K562 (cell line): Measurements from ENCODE around the gene GHRL. TPM values are rescaled to one million over a fixed set of nuclear protein-coding genes. Genes with fewer than 3 reads are reported as not detected.

Source experiments
- ATF4 ChIP-seq: fragments of 450-650 bp; formaldehyde crosslinking; IDR thresholded peaks from 2 replicates; pipeline ENCODE4 v1.4.0; 2022; ENCODE audit warnings: mild to moderate bottlenecking, moderate library complexity
- BRF2 ChIP-seq: IDR thresholded peaks from 3 replicates; pipeline ENCODE4 v1.6.1; 2011; ENCODE audit warnings: borderline replicate concordance, mild to moderate bottlenecking; ENCODE audit not compliant: insufficient read length, insufficient read depth
- EGR1 ChIP-seq: fragments of 450-650 bp; conservative IDR thresholded peaks from 2 replicates; pipeline ENCODE4 v1.6.1; 2017; ENCODE audit warnings: mild to moderate bottlenecking
- HDGF ChIP-seq: fragments of 450-650 bp; IDR thresholded peaks from 2 replicates; pipeline ENCODE4 v1.6.1; 2016
- KLF13 ChIP-seq: fragments of 450-650 bp; IDR thresholded peaks from 2 replicates; pipeline ENCODE4 v1.6.1; 2016; ENCODE audit warnings: missing genetic modification characterization, low read depth, mild to moderate bottlenecking, missing compliant biosample characterization, moderate library complexity, borderline replicate concordance
- KLF16 ChIP-seq: IDR thresholded peaks from 2 replicates; pipeline ENCODE4 v1.6.1; 2016; ENCODE audit warnings: antibody characterized with exemption
- NFIC ChIP-seq: fragments of 450-650 bp; IDR thresholded peaks from 2 replicates; pipeline ENCODE4 v1.6.1; 2017; ENCODE audit warnings: mild to moderate bottlenecking, inconsistent platforms
- PBX2 ChIP-seq, 2 experiments: IDR thresholded peaks in 1 of 2; conservative IDR thresholded peaks in 1 of 2; 2 replicates each; pipeline ENCODE4 v1.6.1; 2016; ENCODE audit warnings: low read depth in 2 of 2, mild to moderate bottlenecking in 1 of 2, missing compliant biosample characterization in 1 of 2, missing genetic modification characterization in 1 of 2, moderate library complexity in 1 of 2
- PPARD ChIP-seq: fragments of 250-450 bp; sonication (Bioruptor Pico); IDR thresholded peaks from 2 replicates; pipeline ENCODE4 v1.8.0; 2022; ENCODE audit warnings: inconsistent platforms, mild to moderate bottlenecking, moderate library complexity
- RBM15 ChIP-seq: fragments of 200-400 bp; formaldehyde crosslinking; IDR thresholded peaks from 2 replicates; pipeline ENCODE4 v1.6.1; 2018; ENCODE audit warnings: mild to moderate bottlenecking, low read length, moderate library complexity; ENCODE audit not compliant: insufficient read depth
- SMARCC2 ChIP-seq: fragments of 450-650 bp; IDR thresholded peaks from 2 replicates; pipeline ENCODE4 v1.6.1; 2017; ENCODE audit warnings: antibody characterized with exemption, moderate library complexity, mild to moderate bottlenecking, low read depth
- SMC3 ChIP-seq: conservative IDR thresholded peaks from 2 replicates; pipeline ENCODE4 v1.6.1; 2011; ENCODE audit warnings: low read depth, low read length, improper control_type of control experiment; ENCODE audit not compliant: insufficient read depth
- SRF ChIP-seq, 2 experiments: fragments of 250-450, 450-650 bp in 1 of 2; sonication (Bioruptor Pico) in 1 of 2; sonication (generic) in 1 of 2; formaldehyde crosslinking; IDR thresholded peaks; 2 replicates each; pipeline versions ENCODE4 v1.5.0 to v1.5.1; 2020 to 2022; ENCODE audit warnings: mild to moderate bottlenecking in 1 of 2, missing genetic modification reagents in 1 of 2
- TAF7 ChIP-seq: fragments of 450-650 bp; IDR thresholded peaks from 2 replicates; pipeline ENCODE4 v1.6.1; 2016; ENCODE audit warnings: missing genetic modification characterization, missing compliant biosample characterization
- TCF7L2 ChIP-seq: fragments of 150-350 bp; IDR thresholded peaks from 2 replicates; pipeline ENCODE4 v1.6.1; 2016; ENCODE audit warnings: low read depth, mild to moderate bottlenecking, low read length, moderate library complexity
- polyA plus RNA-seq, 8 experiments: library from polyadenylated mRNA; depleted of rRNA in 4 of 8; stranded (reverse) in 5 of 8; unstranded in 3 of 8; fragments of >200 nt; fragmentation: Nextera tagmentation in 2 of 8; fragmentation: Illumina TruSeq in 1 of 8; extraction: Ambion mirVana in 2 of 8; extraction: Trizol in 1 of 8; gene quantifications; 2 replicates each; pipeline versions ENCODE4 v1.2.1 to v1.2.3, GENCODE V29; 2011 to 2014; ENCODE audit warnings: inconsistent platforms in 1 of 8, missing spikeins in 1 of 8
- total RNA-seq, 7 experiments: library from RNA; depleted of rRNA in 6 of 7; stranded (reverse); fragments of >200 nt in 6 of 7; fragmentation: Illumina TruSeq in 2 of 7; extraction: Trizol in 2 of 7; gene quantifications; 2 replicates each; pipeline versions ENCODE4 v1.2.1 to v1.2.3, GENCODE V29; 2011 to 2021; ENCODE audit warnings: low replicate concordance in 1 of 7
- TF ChIP-seq, protein P1 (sequence below): fragments of 250-450 bp; sonication (Bioruptor Pico); IDR thresholded peaks from 2 replicates; pipeline ENCODE4 v1.5.0; 2020; ENCODE audit warnings: mild to moderate bottlenecking

GHRL gene
- total and polyA plus RNA-seq, 9 of the 15 experiments (the other 6 are each of a cell fraction or from before 2014, with no cell fraction given): 0.08 to 0.29 (median 0.15) TPM; not detected in 5

DNA sequence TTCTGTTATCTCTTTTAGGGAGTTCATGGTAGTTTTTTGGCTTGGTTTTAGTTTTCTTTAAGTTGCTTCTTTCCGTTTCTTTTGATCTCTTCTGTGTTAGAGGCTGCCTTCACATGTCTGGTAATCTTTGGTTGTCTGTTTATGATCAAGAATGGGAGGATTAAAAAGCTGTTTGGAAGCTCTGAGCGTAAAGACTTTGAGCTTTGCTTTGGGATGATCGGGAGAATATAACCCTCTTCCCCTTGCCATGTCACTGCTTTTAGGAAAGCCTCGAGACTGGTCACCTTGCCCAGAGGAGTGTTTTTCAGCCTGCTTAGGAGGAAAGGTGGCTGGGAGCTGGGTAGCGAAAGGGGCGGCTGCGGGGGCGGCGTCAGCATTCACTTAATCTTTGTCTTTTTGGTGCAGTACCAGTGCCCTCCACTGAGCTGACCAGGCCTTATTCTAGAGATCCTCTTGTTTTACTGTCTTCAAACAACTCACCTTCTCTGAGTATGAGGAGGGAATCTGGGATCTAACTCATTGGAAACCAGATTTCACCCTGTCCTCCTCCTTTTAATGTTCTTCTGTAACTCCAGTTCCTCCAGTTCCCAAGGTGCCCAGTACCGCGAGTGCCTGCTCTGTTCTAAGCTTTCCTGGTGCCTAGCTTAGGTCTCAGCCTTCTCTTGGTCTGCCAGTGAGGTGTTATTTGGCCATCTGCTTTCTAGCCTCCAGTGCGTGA is 28.9 kb downstream of the GHRL start (continued):
- TF ChIP-seq PBX2 (CRISPR knock-in tag; IDR thresholded peaks at IDR 0.05; ENCODE audit: low read depth) (no peak), PBX2 (tag; conservative IDR thresholded peaks at IDR 0.05; ENCODE audit: low read depth) (peak; percentile 74), SMC3 (no peak), TAF7 (tag) (no peak), NFIC (no peak), PPARD (CRISPR knock-in tag) (no peak), EGR1 (peak; percentile 96), RBM15 (no peak), KLF16 (no peak), HDGF (peak; percentile 20; the same call in 1 of the 2 replicates), ATF4 (no peak), SRF (CRISPR knock-in tag; IDR thresholded peaks at IDR 0.05) (0 out of 4 replicates have a peak, but pooled peaks of 1 of the 2 experiments have one; percentile 45), KLF13 (no peak), SMARCC2 (no peak), BRF2 (no peak), TCF7L2 (no peak)
- TF ChIP-seq, protein P1, sequence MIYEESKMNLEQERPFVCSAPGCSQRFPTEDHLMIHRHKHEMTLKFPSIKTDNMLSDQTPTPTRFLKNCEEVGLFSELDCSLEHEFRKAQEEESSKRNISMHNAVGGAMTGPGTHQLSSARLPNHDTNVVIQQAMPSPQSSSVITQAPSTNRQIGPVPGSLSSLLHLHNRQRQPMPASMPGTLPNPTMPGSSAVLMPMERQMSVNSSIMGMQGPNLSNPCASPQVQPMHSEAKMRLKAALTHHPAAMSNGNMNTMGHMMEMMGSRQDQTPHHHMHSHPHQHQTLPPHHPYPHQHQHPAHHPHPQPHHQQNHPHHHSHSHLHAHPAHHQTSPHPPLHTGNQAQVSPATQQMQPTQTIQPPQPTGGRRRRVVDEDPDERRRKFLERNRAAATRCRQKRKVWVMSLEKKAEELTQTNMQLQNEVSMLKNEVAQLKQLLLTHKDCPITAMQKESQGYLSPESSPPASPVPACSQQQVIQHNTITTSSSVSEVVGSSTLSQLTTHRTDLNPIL (CRISPR knock-in tag): no peak
